Astrocyte (in vitro differentiated cells and primary cell): ENCODE results near the gene AKAP13.

ENCODE experiments used
- EZH2 ChIP-seq: IDR thresholded peaks from 2 replicates; pipeline ENCODE4 v1.6.1; 2012; ENCODE audit warnings: mild to moderate bottlenecking, low read length, inconsistent platforms; ENCODE audit not compliant: insufficient read depth
- TF ChIP-seq, protein P1 (sequence below): IDR thresholded peaks from 2 replicates; pipeline ENCODE4 v1.5.1; 2011; ENCODE audit warnings: low read depth, mild to moderate bottlenecking, inconsistent platforms, low read length, moderate library complexity; ENCODE audit not compliant: insufficient read depth

DNA sequence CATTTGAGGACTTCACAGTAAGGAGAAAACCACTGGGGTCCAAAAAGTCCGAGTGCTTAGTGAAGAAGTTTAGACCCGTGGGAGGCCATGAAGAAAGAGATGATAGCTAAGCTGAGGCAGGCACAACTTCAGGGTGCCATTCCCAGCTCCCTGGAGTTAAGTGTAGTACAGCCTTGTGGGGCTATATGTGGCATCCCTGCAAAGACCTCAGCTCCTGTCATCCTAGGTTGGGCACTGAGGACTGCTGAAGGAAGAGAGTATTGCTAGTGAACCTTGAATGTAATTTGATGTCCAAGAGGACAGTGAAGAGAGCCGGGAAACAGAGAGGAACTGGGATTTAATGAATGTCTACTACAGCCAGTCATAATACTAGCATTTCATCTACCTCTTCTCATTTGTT, 162.1 kb downstream of the AKAP13 start:
- TF ChIP-seq, protein P1, sequence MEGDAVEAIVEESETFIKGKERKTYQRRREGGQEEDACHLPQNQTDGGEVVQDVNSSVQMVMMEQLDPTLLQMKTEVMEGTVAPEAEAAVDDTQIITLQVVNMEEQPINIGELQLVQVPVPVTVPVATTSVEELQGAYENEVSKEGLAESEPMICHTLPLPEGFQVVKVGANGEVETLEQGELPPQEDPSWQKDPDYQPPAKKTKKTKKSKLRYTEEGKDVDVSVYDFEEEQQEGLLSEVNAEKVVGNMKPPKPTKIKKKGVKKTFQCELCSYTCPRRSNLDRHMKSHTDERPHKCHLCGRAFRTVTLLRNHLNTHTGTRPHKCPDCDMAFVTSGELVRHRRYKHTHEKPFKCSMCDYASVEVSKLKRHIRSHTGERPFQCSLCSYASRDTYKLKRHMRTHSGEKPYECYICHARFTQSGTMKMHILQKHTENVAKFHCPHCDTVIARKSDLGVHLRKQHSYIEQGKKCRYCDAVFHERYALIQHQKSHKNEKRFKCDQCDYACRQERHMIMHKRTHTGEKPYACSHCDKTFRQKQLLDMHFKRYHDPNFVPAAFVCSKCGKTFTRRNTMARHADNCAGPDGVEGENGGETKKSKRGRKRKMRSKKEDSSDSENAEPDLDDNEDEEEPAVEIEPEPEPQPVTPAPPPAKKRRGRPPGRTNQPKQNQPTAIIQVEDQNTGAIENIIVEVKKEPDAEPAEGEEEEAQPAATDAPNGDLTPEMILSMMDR = no peak
- no peak for TF ChIP-seq EZH2
